Esophagus squamous epithelium (tissue), 4 donors: ENCODE results near the gene CCDC30.

Experiments used
- CTCF ChIP-seq, 6 experiments: fragments of 450-650 bp in 4 of 6; fragments of 200-600 bp in 2 of 6; sonication (generic) in 2 of 6; IDR thresholded peaks; one replicate each; pipeline ENCODE4 v1.5.1; 2016 to 2019; ENCODE audit warnings: antibody characterized with exemption in 6 of 6, mild to moderate bottlenecking in 4 of 6, moderate library complexity in 4 of 6
- POLR2A ChIP-seq, 4 donors: fragments of 450-650 bp; IDR thresholded peaks; one replicate each; pipeline ENCODE4 v1.6.1; 2017; ENCODE audit warnings: antibody characterized with exemption in 4 of 4, mild to moderate bottlenecking in 4 of 4, moderate library complexity in 3 of 4

GRCh38 chr1:42682739-42683531 is 219.8 kb downstream of the CCDC30 start:
- TF ChIP-seq CTCF (IDR thresholded peaks at IDR 0.05) = no peak
- peak in 1 of 4 donors; percentile 42 for TF ChIP-seq POLR2A (IDR thresholded peaks at IDR 0.05)
